ENCODE measurements around the gene KSR1. TPM values are rescaled to one million over a fixed set of nuclear protein-coding genes. Genes with fewer than 3 reads are reported as not detected.
A peak's percentile ranks its signal among the peaks of the same experiment; 100 is the strongest.

KSR1 gene
- total RNA-seq, 1 experiment from 2014 or later, result 19.1 TPM

DNA sequence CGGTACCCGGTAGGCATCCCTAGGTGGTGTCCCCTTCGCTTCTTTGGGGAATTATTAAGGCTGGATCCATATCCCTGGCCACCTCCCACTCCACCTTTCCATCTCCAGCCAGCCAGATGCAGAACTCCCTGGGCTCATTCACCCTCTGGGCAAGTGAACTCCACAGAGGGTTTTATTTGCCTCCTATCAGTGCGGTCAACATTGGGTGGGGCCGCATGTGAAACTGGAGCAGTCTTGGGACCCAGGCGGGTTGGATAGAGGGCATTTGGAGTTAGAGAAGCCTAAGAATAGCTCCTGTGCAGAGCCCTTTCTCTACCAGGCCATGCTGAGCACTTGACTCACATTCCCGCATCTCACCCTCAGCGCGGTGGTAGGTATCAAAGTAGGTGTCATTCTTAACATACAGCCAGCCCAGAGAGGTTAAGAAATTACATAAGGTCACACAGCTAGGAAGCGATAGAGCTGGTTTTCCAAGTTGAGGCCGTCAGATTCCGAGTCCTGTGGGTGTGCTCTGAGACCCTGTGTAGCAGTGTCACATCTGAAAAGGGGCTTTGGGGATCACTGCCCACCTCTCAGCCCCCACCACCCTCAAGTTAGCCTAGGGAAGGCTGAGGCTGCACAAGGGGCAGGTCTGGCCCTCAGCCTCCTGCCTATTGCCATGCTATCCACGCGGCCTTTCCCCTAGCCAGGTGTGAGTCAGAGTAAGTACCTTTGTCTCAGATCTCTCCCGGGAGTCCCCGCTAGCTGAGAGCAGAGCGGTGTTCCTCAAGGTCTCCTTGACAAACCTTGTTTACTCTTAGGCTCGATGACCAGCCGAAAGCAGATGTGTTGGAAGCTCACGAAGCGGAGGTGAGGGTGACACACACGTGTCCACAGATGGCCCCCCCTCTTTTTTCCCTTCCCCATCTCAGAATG, 147.9 kb downstream of the KSR1 start:
- H3F3A ChIP-seq (ENCODE audit: insufficient read depth, low read depth), result peaks cover 4% of the 10 kb centered on the region; the same call in 1 of the 2 replicates
- H3K4me1 ChIP-seq (replicated peaks; ENCODE audit: insufficient read depth), result peaks cover 11% of the 10 kb centered on the region
- ChIA-PET CTCF (interaction anchor here (1.0 kb wide), 1 partner anchor 51 kb away, joined by 3 read pairs; no protein-coding TSS in a partner anchor), POLR2A (ENCODE audit: unreplicated experiment) (no interaction called here)
- peak overlapping the region; percentile 14; the same call in 1 of the 2 replicates for H3K4me2 ChIP-seq
- DNase-seq, result peak in 1 of 2 experiments; percentile 46
- H3K36me3 ChIP-seq (ENCODE audit: low read depth), result no peaks in the 10 kb centered on the region
- H3K27ac ChIP-seq, result no peak overlapping the region
- no peaks in the 10 kb centered on the region for H3K27me3 ChIP-seq (ENCODE audit: insufficient read depth, low read depth)
- no peaks in the 10 kb centered on the region for H3K9me3 ChIP-seq (ENCODE audit: insufficient read depth, low read depth)
- no peaks in the 10 kb centered on the region for H3K79me2 ChIP-seq (ENCODE audit: low read depth)
- no TSS peak for BruUV-seq (replicated peaks)
- H2AFZ ChIP-seq, result no peak overlapping the region
- TF ChIP-seq EZH2 (IDR thresholded peaks at IDR 0.05; ENCODE audit: low read depth) (no peak), CTCF (conservative IDR thresholded peaks at IDR 0.05) (no peak)
- no peaks in the 10 kb centered on the region for H4K20me1 ChIP-seq (ENCODE audit: insufficient read depth)
- H3K4me3 ChIP-seq, result no peak overlapping the region
- no peaks in the 10 kb centered on the region for H3K9me2 ChIP-seq (ENCODE audit: insufficient read depth)
- intact Hi-C loops (cut with micrococcal nuclease; ENCODE audit: unreplicated experiment), result loop anchor here (1.0 to 5.0 kb wide), 3 partner anchors 47 to 272 kb away; no protein-coding TSS in a partner anchor

GRCh38 chr17:27605409-27605808, 149.2 kb downstream of the KSR1 start:
- no peak overlapping the region for H2AFZ ChIP-seq
- no peaks in the 10 kb centered on the region for H4K20me1 ChIP-seq (ENCODE audit: insufficient read depth)
- BruUV-seq (replicated peaks), result no TSS peak
- no peaks in the 10 kb centered on the region for H3K36me3 ChIP-seq (ENCODE audit: low read depth)
- no peaks in the 10 kb centered on the region for H3K79me2 ChIP-seq (ENCODE audit: low read depth)
- TF ChIP-seq EZH2 (IDR thresholded peaks at IDR 0.05; ENCODE audit: low read depth), result no peak
- TF ChIP-seq CTCF (conservative IDR thresholded peaks at IDR 0.05), result no peak
- peaks cover 11% of the 10 kb centered on the region for H3K4me1 ChIP-seq (replicated peaks; ENCODE audit: insufficient read depth)
- H3K4me2 ChIP-seq, result no peak overlapping the region
- CTCF ChIA-PET, result no interaction called here
- intact Hi-C loops (cut with micrococcal nuclease; ENCODE audit: unreplicated experiment), result no loop called here
- no peak overlapping the region for H3K4me3 ChIP-seq
- H3K9me3 ChIP-seq (ENCODE audit: insufficient read depth, low read depth), result no peaks in the 10 kb centered on the region
- no peak for DNase-seq
- no peaks in the 10 kb centered on the region for H3K27me3 ChIP-seq (ENCODE audit: insufficient read depth, low read depth)
- H3K9me2 ChIP-seq (ENCODE audit: insufficient read depth), result no peaks in the 10 kb centered on the region
- POLR2A ChIA-PET (ENCODE audit: unreplicated experiment), result no interaction called here
- peaks cover 4% of the 10 kb centered on the region; the same call in 1 of the 2 replicates for H3F3A ChIP-seq (ENCODE audit: insufficient read depth, low read depth)
- no peak overlapping the region for H3K27ac ChIP-seq

DNA sequence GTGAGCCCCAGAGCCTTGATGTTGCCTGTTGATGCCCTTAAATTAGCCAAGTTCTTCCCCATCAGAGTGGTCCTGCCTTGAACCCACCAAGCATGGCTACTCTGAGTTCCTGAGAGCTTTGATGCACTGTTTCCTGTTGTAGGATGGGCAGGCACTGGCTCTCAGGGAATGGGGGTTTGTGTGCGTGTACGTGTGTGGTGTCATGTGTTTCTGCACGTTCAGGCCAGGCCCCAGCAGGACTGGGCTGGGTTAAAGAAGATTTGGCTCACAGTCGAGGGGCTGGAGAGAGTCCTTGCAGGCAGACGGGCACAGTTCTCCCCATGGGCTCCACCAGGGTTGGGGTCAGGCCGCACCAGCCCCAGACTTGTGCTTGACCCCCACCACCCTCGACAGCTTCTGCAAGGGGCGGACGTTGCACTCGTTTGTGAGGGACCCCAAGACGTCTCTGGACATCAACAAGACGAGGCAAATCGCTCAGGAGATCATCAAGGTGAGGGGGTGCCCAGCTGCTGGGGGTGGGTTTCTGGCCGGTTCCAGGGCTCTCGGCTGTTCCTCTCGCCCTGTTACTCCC, 151.4 kb downstream of the KSR1 start:
- intact Hi-C loops (cut with micrococcal nuclease; ENCODE audit: unreplicated experiment), result no loop called here
- H3K4me2 ChIP-seq, result no peak overlapping the region
- no peaks in the 10 kb centered on the region for H3K9me2 ChIP-seq (ENCODE audit: insufficient read depth)
- peaks cover 11% of the 10 kb centered on the region for H3K4me1 ChIP-seq (replicated peaks; ENCODE audit: insufficient read depth)
- H3K4me3 ChIP-seq, result no peak overlapping the region
- no peak overlapping the region for H2AFZ ChIP-seq
- DNase-seq, result no peak
- no peaks in the 10 kb centered on the region for H3K27me3 ChIP-seq (ENCODE audit: insufficient read depth, low read depth)
- no peak overlapping the region for H3K27ac ChIP-seq
- no peaks in the 10 kb centered on the region for H4K20me1 ChIP-seq (ENCODE audit: insufficient read depth)
- no peaks in the 10 kb centered on the region for H3K79me2 ChIP-seq (ENCODE audit: low read depth)
- POLR2A ChIA-PET (ENCODE audit: unreplicated experiment), result no interaction called here
- no peaks in the 10 kb centered on the region for H3K36me3 ChIP-seq (ENCODE audit: low read depth)
- no TSS peak for BruUV-seq (replicated peaks)
- no peak for TF ChIP-seq CTCF (conservative IDR thresholded peaks at IDR 0.05)
- TF ChIP-seq EZH2 (IDR thresholded peaks at IDR 0.05; ENCODE audit: low read depth), result no peak
- CTCF ChIA-PET, result no interaction called here
- H3K9me3 ChIP-seq (ENCODE audit: insufficient read depth, low read depth), result no peaks in the 10 kb centered on the region
- peaks cover 4% of the 10 kb centered on the region; the same call in 1 of the 2 replicates for H3F3A ChIP-seq (ENCODE audit: insufficient read depth, low read depth)
